GM19455 (cell line): ENCODE results near the gene POMGNT1.

Experiments used
- ATAC-seq: cut with Tn5 transposase; IDR thresholded peaks from one replicate; pipeline ENCODE4 v1.9.1; 2021; ENCODE audit not compliant: unreplicated experiment

Gene POMGNT1

DNA sequence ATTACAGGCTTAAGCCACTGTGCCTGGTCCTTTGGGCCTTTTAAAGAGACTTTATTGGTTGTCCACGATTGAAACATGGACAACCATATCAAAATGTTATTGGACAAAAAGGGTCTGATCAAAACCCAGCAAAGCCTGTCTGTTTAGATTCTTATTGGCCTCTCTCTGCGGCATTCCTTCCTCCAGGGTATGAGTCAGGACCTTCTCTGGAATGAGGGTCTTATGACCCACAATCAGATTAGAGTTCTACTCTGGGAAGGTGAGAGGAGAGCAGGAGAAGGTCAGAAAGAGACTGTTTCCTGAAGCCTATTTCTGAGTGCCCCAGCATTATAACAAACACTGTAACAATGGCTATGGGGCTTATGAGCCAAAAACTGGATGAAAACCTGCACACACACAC, 12.8 kb upstream of the POMGNT1 start:
- ATAC-seq, result no peak

DNA sequence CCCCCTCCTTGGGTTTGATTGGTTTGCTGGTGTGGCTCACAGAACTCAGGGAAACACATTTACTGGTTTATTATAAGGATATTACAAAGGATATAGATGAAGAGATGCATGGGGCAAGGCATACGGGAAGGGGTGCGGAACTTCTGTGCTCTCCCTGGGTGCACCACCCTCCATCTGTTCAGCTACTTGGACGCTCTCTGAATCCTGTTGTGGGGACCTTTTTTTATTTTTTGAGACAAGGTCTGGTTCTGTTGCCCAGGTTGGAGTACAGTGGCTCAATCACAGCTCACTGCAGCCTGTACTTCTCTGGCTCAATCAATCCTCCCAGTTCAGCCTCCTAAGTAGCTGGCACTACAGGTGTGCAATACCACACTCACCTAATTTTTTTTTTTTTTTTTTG, 12.3 kb upstream of the POMGNT1 start:
- no peak for ATAC-seq

DNA sequence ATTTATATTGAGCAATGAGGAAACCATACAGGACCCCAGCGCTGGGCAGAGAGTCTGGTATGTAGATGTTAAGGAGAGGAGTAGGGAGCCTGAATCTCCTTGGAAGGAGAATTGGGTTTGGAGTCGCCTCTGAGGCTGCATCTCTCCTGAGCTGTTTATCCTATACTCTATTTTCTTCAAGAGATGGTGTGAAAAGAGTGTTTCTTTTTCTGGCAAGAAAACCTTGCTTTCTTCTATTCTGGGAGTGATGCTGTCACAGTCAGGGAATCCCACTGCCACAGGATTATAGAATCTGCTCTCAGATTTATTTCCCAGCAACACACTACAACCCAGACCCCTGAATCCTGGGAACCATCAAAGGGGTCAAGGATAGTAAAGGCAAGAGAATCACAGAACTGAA, 8.2 kb upstream of the POMGNT1 start:
- ATAC-seq, result no peak

DNA sequence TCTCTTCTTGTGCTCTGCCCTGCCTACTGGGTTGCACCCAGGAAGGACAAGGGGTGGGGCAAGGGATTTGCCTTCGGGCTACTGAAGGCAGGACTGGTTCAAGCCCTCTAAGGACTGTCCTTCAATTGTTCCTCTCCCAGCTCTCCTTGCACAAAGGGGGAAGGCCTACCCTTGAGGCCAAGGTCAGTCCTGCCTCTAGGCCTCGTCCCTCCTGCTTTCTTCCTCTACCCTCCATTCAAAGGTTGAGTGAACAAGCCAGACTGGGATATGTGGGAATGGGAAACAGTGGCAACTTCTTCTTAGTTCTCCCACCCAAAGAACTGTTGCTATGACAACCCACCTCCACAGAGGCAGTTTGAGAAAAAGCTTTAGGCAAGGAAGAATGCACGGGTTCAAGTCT, 7.6 kb upstream of the POMGNT1 start:
- ATAC-seq, result no peak

GRCh38 chr1:46205141-46205540, 6.9 kb upstream of the POMGNT1 start:
- ATAC-seq, result no peak

DNA sequence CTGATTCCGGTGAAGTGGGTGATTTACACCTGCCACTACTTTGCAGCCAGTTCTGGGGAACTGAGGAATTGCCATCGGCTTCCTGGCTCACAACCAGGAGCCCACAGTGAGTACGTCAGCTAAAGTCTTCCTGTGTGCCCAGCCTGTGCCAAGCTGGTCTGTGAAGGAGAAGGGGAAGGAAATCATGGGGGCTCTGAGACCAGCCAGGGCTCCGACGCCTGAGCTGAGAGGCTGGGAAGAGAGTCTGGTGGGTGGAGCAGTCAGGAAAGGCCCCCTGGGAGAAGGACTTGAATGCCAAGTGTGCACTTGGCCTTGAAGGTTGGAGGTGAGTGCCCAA, 6.1 kb upstream of the POMGNT1 start:
- ATAC-seq, result no peak

GRCh38 chr1:46203738-46204405, 5.6 kb upstream of the POMGNT1 start:
- ATAC-seq, result no peak

DNA sequence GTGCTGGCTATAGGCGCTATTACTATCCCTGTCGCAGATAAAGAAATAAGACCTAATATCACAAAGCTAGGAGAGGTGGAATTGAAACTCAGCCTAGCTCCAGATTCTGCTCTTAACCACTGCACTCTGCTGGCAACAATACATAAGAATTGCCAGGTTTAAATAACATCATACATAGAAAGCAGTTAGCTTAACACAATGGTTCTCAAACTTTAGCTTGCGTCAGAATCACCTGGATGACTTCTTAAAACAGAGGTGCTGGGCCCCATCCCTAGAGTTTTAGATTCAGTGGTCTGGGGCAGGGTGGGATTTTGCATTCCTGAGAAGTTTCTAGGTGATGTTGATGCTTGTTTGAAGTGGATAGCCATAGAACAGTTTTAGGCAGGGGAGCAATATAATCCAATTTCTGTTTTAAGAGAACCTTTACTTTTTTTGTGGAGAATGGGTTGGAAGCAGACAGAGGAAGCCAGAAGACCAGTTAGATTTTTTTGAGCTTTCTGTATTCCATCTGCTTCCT, 1.1 kb upstream of the POMGNT1 start:
- no peak for ATAC-seq

DNA sequence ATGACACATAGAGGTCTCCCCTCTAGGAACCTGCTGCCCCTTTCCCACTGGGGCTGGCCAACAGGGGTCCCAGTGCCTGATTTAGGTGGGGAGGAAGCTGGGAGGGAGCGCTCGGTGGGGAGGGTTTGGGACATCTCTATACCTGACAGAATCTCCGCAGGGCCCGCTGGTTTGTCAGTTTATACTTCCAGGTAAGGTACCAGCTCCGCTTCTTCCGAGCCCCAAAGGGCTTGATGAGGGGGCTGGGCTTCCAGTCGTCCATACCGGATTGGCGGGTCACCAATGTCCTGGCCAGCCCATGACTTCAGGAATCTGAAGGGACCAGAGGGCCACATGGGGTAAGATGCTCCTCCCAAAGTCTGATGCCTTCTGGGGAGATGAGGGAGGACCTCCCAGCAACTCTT, 672 bp downstream of the POMGNT1 start:
- ATAC-seq, result no peak

- ATAC-seq, result no peak
These were observed 1.6 kb downstream of the POMGNT1 start for GRCh38 chr1:46196609-46197008.

DNA sequence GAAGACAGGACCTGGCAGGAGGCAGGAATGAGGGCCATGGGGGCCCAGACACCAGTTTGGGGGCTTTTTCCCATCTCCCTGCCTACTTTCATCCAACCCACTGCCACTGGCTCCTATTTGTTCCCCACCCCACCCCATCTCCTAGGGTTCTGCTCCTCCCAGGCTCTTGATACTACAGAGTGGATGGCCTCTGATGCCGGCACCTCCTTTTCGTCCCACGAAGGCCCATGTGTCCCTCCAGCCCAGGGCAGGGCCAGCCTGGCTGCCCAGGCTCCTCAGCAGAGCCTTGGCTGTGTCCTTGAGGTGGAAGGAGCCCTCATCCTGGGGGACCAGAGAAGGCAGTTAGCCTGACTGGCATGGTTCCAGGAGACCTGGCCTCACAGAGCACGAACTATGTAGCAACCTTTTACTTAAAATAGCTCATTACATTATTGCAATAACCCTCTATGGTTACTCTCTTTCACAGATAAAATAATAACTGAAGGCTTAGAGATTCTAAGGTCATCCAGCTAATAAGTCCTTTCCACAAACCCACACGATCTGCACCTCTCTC, 3.5 kb downstream of the POMGNT1 start:
- no peak for ATAC-seq

- no peak for ATAC-seq
These were observed 4.2 kb downstream of the POMGNT1 start for GRCh38 chr1:46193984-46194570.

DNA sequence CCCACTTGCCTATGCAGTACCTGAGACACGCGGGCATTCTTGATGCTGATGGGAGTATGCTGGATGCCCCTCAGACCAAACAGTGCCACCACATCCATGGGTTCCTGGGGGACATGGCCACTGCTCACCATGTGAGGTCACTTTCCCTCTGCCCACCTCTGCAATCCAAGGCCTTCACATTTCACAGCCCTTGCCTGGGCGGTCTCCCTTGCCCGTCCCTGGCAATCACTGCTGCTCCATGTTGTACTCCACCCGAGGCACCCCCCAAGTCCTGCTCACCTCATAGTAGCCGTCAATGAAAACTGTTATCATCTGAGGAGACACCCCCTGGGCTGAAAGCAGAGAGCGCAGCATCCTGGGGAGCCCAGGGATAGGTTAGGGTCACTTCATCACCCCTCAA, 4.9 kb downstream of the POMGNT1 start:
- no peak for ATAC-seq

GRCh38 chr1:46192171-46192570, 6.1 kb downstream of the POMGNT1 start:
- ATAC-seq, result no peak

GRCh38 chr1:46191033-46191701, 7.1 kb downstream of the POMGNT1 start:
- ATAC-seq, result no peak

DNA sequence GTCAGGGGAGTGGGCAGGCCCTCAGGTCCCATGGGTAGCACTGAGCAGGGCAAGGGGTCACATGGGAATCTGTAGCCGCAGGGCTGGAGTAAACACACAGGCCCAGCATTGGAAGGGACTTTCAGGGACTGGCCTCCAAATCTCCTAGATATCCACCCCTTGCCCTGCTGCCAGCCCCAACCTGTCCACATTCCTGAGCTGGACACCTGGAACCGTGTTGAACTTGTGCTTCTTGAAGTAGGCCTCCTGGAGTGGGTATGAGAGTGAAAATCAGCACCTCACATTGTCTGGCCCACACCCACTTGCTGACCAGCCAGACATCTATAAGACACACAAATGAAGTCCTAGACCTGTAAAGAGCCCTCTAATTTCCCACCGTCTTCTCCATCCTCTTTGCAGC, 7.7 kb downstream of the POMGNT1 start:
- no peak for ATAC-seq

DNA sequence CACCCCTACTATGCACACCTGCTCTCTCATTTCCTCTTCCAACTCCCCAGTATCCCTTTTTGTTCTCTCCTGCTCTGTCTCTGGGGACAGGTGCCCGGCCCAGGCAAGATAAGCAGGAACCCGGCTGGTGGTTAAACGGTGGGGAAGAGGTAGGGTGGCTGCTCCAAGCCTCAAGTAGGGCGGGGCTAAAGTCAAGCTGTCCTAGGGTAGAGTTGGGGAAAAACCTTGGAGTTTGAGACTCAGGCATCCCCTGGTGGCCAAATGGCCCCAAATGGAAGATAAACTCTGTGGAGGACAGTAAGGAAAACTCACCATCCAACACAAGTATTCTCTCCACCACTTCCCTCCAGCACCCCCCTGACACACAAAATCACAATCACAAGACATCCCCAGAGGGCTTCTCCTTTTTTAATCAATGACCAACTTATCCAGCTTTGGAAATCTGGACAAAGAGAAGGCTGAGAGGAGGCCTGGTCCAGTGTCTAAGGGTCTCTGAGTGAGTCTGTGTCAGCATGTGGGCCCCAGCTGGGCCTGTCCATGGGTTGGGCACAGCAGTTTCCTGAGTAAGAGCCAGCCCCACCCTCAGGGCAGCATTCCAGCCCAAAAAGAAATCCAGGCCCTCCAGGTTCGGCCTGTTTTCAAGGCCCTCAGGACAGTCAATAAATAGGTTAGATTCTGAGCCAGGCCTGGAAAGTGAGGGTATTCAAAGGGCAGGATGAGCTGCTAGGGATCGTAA, 9.8 kb downstream of the POMGNT1 start:
- no peak for ATAC-seq

DNA sequence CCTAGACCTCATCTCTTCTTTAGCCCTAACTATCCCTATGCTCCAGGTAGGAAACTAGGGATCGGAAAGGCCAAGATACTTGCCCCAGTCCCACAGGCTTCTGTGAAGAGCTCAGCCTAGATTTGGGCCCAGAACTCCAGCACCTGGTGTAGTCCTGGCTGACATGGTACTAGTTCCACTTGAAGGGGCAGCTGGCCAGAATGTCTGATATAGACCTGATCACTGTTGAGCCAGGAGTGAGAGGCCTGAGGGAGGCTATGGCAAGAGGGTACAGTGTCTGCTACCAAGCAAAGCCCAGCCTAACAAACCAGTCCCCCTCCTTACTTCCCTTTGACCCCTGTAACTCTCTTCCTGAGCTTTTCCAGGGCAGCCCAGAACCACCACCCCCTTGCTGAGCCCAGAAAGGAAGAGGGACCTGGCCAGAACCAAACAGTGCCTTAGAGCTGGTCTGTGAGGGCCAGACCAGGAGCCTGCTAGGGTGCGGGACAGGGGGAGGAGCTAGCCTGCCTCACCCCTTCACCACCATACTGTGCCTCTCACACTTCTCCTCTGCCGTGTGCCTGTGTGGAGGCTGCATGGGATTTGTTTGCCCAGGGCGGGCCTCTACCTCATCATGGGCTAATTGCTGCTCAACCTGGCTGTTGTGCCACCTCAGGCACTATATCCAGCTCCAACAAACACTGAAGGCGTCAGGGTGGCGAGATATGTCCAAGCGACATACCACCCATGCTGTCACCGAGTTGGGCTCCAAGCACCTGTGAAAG, 10.9 kb downstream of the POMGNT1 start:
- ATAC-seq, result no peak

DNA sequence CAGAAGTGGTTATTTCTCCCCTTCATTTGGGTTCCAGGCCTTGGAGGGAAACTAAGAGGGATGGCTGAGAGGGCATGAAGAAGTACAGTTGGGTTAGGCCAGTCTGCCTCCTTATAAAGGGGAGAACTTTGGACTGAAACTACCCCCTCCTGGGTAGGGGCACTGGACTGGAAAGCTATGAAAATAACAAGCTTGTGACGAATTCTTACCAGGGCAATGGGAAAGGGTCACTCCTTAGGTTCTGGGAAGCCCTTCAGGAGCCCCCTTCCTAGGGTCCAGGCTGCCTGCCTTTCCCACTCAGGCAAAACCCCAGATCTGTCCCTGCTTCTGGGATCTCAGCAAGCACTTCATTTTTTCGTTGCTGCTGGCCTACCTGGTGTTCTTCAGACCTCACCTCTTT, 12.2 kb downstream of the POMGNT1 start:
- ATAC-seq, result no peak

GRCh38 chr1:46184920-46185658, 13.1 kb downstream of the POMGNT1 start:
- no peak for ATAC-seq
